ENCODE measurements around the gene PHACTR4. TPM values are rescaled to one million over a fixed set of nuclear protein-coding genes. Genes with fewer than 3 reads are reported as not detected.
A peak's percentile ranks its signal among the peaks of the same experiment; 100 is the strongest.

The PHACTR4 gene
- total and polyA plus RNA-seq, 9 of the 15 experiments (the other 6 are each of a cell fraction or from before 2014, with no cell fraction given) = 6.4 to 43.6 (median 14.2) TPM

- TF ChIP-seq HMGN3 (IDR thresholded peaks at IDR 0.05; ENCODE audit: borderline replicate concordance, extremely low read depth, insufficient read length, low read depth, low read length) = no peak
- TF ChIP-seq TAF7 (tag; IDR thresholded peaks at IDR 0.05) = no peak
- no peak for TF ChIP-seq ZNF239 (CRISPR knock-in tag; IDR thresholded peaks at IDR 0.05)
- TF ChIP-seq L3MBTL2 (IDR thresholded peaks at IDR 0.05) = 0 out of 2 replicates have a peak, but pooled peaks have one; percentile 25
- no peak for TF ChIP-seq CEBPG (CRISPR knock-in tag; IDR thresholded peaks at IDR 0.05)
- no peak for TF ChIP-seq CEBPG (tag; conservative IDR thresholded peaks at IDR 0.05 in 1 of 2, IDR thresholded peaks at IDR 0.05 in 1 of 2)
- TF ChIP-seq ATF7 (IDR thresholded peaks at IDR 0.05) = no peak
- TF ChIP-seq SRF (CRISPR knock-in tag; IDR thresholded peaks at IDR 0.05) = no peak
- TF ChIP-seq TAF1 (IDR thresholded peaks at IDR 0.05; ENCODE audit: control insufficient read depth, extremely low read depth, insufficient read depth, low read length, severe bottlenecking) = no peak
- TF ChIP-seq ZNF133 (CRISPR knock-in tag; IDR thresholded peaks at IDR 0.05) = no peak
- no peak for TF ChIP-seq KLF10 (CRISPR knock-in tag; IDR thresholded peaks at IDR 0.05)
- TF ChIP-seq EHMT2 (IDR thresholded peaks at IDR 0.05) = peak; percentile 9; the same call in 1 of the 2 replicates
- TF ChIP-seq RBM25 (IDR thresholded peaks at IDR 0.05; ENCODE audit: low read depth, low read length, severe bottlenecking) = no peak
- TF ChIP-seq PHF20 (IDR thresholded peaks at IDR 0.05; ENCODE audit: partially characterized antibody) = no peak
- TF ChIP-seq ELF4 (CRISPR knock-in tag; IDR thresholded peaks at IDR 0.05) = 0 out of 2 replicates have a peak, but pooled peaks have one; percentile 7
- no peak for TF ChIP-seq TAF15 (IDR thresholded peaks at IDR 0.05; ENCODE audit: low read depth, low read length)
- no peak for TF ChIP-seq SETDB1 (IDR thresholded peaks at IDR 0.05; ENCODE audit: low read length)
- TF ChIP-seq ZNF695 (CRISPR knock-in tag; IDR thresholded peaks at IDR 0.05) = no peak
- no peak for TF ChIP-seq NCOR1 (IDR thresholded peaks at IDR 0.05)
- TF ChIP-seq KDM1A (IDR thresholded peaks at IDR 0.05) = no peak
- no peak for TF ChIP-seq THAP12 (CRISPR knock-in tag; IDR thresholded peaks at IDR 0.05)
- no peak for TF ChIP-seq ZNF551 (CRISPR knock-in tag; IDR thresholded peaks at IDR 0.05)
- TF ChIP-seq HNRNPH1 (optimal IDR thresholded peaks at IDR 0.05; ENCODE audit: low read depth, low read length) = no peak
- TF ChIP-seq, protein P1, sequence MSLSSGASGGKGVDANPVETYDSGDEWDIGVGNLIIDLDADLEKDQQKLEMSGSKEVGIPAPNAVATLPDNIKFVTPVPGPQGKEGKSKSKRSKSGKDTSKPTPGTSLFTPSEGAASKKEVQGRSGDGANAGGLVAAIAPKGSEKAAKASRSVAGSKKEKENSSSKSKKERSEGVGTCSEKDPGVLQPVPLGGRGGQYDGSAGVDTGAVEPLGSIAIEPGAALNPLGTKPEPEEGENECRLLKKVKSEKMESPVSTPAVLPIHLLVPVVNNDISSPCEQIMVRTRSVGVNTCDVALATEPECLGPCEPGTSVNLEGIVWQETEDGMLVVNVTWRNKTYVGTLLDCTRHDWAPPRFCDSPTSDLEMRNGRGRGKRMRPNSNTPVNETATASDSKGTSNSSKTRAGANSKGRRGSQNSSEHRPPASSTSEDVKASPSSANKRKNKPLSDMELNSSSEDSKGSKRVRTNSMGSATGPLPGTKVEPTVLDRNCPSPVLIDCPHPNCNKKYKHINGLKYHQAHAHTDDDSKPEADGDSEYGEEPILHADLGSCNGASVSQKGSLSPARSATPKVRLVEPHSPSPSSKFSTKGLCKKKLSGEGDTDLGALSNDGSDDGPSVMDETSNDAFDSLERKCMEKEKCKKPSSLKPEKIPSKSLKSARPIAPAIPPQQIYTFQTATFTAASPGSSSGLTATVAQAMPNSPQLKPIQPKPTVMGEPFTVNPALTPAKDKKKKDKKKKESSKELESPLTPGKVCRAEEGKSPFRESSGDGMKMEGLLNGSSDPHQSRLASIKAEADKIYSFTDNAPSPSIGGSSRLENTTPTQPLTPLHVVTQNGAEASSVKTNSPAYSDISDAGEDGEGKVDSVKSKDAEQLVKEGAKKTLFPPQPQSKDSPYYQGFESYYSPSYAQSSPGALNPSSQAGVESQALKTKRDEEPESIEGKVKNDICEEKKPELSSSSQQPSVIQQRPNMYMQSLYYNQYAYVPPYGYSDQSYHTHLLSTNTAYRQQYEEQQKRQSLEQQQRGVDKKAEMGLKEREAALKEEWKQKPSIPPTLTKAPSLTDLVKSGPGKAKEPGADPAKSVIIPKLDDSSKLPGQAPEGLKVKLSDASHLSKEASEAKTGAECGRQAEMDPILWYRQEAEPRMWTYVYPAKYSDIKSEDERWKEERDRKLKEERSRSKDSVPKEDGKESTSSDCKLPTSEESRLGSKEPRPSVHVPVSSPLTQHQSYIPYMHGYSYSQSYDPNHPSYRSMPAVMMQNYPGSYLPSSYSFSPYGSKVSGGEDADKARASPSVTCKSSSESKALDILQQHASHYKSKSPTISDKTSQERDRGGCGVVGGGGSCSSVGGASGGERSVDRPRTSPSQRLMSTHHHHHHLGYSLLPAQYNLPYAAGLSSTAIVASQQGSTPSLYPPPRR (CRISPR knock-in tag; IDR thresholded peaks at IDR 0.05; ENCODE audit: borderline replicate concordance) = no peak
Observed at GRCh38 chr1:28521502-28522164, 152.1 kb downstream of the PHACTR4 start (continued).

Data from K562 (cell line).